ENCODE results near the gene CISH.

Gene CISH

GRCh38 chr3:50616003-50616769 is 4.6 kb upstream of the CISH start:
- in situ Hi-C loops (cut with MboI; ENCODE audit: low sequenced_read_pairs) = loop anchor here (25.0 kb wide), 1 partner anchor 771 kb away; the partner anchor contains the start of genes MANF and RBM15B

- in situ Hi-C loops (cut with MboI; ENCODE audit: low sequenced_read_pairs) = loop anchor here (25.0 kb wide), 1 partner anchor 772 kb away; the partner anchor contains the start of genes MANF and RBM15B
Observed at GRCh38 chr3:50615190-50615589, 3.6 kb upstream of the CISH start.

DNA sequence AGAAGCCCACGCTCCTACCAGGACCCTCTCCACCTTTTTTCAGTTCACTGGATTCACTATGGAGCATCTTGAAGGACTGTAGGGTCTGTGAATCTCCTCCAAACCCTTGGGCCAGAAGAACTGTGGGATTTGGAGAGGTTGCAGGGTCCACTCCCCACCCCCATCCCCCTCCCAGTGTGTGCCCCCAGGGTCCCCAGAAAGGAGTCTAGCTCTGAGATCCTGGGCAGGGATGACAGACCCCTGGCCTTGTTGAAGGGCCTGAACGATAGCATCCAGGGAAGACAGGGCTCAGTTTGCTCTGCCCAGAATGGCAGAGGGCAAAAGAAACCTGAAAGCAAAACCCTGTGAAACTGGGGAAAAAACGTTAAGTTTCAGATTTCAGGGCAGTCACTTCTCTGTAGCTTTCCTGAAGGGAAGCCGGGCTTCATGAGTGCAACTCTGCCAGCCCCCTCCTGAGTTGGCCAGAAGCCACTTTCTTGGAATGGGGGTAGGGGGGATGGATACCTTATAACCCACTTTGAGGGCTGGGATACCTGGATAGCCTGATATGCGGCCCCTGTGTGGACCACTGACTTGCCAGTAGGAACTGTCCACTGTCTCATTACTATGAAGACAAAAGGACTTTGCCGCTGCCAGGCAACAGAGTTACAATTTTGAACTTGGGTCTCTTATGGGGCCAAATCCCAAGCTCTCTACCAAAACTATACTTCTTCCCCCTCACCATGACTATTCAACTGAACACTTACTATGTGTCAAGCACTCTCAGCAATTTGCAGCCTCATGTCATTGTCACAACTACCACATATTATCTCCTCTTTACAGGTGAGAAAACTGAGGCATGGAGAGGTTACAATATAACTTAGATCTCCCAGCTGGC is 1.6 kb upstream of the CISH start:
- in situ Hi-C loops (cut with MboI; ENCODE audit: low sequenced_read_pairs) = loop anchor here (25.0 kb wide), 1 partner anchor 774 kb away; the partner anchor contains the start of genes MANF and RBM15B

DNA sequence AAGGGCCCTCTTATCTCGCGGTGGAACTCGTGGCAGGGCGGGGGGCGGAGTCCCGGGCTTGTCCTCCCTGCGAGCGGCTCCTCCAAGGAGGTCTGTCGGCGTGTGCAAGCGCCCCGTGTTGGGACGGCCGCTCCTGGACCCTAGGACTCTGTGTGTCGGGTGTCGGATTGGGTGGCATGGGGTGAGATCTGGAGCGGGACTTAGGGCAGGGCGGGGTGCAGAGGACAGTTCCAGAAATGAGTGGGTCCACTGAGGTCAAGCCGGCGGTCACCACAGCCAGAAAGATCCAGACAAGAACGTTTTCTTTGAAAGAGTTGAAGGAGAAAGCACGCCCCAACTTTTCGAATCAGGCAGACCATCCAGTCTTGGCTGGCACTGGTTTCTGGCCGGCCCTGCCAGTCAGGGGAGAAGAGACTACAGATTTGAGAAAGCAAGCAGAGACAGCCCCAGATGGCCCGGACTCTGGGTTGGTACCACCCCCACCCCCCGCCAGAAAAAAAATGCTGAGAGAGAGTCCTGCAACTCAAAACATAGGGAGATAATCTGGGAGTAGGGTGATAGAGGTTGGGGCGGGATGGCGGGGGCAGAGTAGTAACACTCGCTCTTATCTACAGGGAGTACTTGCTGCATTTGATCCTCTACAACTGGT is 784 bp upstream of the CISH start:
- in situ Hi-C loops (cut with MboI; ENCODE audit: low sequenced_read_pairs) = loop anchor here (25.0 kb wide), 1 partner anchor 775 kb away; the partner anchor contains the start of genes MANF and RBM15B

DNA sequence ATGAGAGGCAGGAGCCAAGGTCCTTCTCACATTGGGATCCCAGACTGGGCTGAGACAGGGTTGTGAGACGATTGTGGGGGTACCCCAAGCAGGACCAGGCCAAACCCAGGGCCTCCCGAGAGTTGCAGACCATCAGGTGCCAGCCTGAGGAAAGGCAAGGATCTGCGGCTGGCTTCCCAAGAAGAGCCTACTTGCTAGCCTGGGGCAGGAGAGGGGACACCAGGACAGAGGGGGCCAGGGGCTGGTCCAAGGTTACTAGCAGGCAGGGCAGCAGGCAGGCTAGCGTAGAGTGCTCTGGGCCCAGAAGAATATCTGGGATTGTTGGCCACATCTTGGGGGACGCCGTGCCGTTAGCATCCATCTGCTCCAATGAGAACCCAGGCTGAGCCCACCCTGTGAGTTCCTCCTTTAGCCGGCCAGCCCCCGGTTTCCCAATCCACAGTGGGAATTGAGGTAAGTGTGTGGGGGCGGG is 546 bp downstream of the CISH start:
- in situ Hi-C loops (cut with MboI; ENCODE audit: low sequenced_read_pairs) = loop anchor here (25.0 kb wide), 1 partner anchor 776 kb away; the partner anchor contains the start of genes MANF and RBM15B

DNA sequence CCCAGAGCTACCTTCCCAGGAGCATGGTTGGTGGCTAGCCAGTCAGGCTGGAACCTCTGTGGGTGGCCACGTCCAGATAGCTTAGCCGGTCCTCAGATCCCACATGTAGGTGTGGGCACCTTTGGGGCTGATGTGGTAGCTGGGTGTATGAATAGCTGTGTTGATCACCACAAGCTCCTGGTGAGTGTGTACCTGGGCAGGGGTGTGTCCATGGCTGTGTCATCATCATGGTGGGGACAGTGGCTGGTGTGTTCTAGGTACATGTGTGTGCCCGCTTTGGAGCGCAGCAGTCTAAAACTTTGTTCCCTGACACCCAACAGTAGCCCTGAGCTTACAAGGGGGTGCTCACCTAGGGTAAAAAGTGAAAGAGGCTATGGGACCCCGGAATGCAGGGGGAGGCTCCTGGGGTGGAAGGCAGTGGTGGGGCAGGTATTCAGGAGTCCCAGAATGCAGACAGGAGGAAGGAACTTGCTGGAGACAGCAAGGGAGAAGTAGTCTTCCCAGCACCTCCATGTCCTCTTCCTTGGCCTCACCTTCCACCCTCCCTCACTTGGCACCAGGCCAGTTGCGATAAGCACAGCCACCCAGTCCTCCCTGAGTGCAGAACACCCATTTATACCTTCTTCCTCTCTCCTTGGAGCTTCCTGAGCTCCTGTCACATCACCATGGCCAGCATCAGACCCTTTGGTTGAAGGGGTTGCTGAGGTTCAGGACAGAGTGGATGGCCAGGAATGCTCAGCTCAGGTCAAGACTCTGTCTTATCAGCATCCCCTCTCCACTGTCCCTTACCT is 1.2 kb downstream of the CISH start:
- in situ Hi-C loops (cut with MboI; ENCODE audit: low sequenced_read_pairs) = loop anchor here (25.0 kb wide), 1 partner anchor 777 kb away; the partner anchor contains the start of genes MANF and RBM15B

- in situ Hi-C loops (cut with MboI; ENCODE audit: low sequenced_read_pairs) = loop anchor here (25.0 kb wide), 1 partner anchor 778 kb away; the partner anchor contains the start of genes MANF and RBM15B
Observed at GRCh38 chr3:50609763-50610085, 1.9 kb downstream of the CISH start.

GRCh38 chr3:50609071-50609762 is 2.4 kb downstream of the CISH start:
- in situ Hi-C loops (cut with MboI; ENCODE audit: low sequenced_read_pairs) = loop anchor here (25.0 kb wide), 1 partner anchor 778 kb away; the partner anchor contains the start of genes MANF and RBM15B

DNA sequence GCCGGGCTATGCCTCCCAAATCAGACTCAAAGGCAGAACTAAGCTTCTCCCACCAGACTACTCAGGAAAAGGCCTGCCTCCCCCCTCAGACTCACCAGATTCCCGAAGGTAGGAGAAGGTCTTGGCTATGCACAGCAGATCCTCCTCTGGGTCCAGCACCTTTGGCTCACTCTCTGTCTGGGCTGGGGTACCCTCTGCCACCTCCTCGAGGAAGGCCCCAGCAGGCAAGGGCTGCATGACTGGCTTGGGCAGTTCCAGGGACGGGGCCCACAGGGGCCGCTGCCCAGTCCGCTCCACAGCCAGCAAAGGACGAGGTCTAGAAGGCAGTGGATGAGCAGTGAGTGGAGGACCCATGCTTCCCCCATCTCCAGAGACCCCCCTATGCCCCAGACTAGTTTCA is 3.3 kb downstream of the CISH start:
- in situ Hi-C loops (cut with MboI; ENCODE audit: low sequenced_read_pairs) = loop anchor here (25.0 kb wide), 1 partner anchor 779 kb away; the partner anchor contains the start of genes MANF and RBM15B

- in situ Hi-C loops (cut with MboI; ENCODE audit: low sequenced_read_pairs) = loop anchor here (25.0 kb wide), 1 partner anchor 780 kb away; the partner anchor contains the start of genes MANF and RBM15B
Observed at GRCh38 chr3:50607271-50608091, 4.1 kb downstream of the CISH start.

- in situ Hi-C loops (cut with MboI; ENCODE audit: low sequenced_read_pairs) = loop anchor here (25.0 kb wide), 1 partner anchor 781 kb away; the partner anchor contains the start of genes MANF and RBM15B
Observed at GRCh38 chr3:50606596-50606995, 5.0 kb downstream of the CISH start.

DNA sequence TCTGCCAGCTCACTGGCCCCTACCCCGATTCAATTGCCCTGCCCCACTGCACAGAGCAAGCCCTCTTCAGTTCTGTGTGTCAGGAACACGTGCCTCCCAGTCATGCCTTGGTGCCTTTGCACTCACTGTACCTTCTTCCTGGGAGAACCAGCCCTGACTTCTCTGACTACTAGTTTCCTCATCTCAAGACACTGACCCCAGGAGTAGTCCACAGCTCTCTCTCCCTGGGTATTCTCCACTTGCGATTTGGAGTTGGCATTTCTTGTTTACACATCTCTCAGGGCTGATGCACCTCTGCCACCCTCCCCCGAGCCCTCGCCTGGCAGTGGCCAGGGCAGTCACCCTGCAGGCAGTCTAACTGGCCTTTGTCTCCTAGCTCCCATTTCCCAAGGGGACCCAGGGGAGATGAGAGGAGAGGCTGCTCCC is 5.7 kb downstream of the CISH start:
- in situ Hi-C loops (cut with MboI; ENCODE audit: low sequenced_read_pairs) = loop anchor here (25.0 kb wide), 1 partner anchor 781 kb away; the partner anchor contains the start of genes MANF and RBM15B

- in situ Hi-C loops (cut with MboI; ENCODE audit: low sequenced_read_pairs) = loop anchor here (25.0 kb wide), 1 partner anchor 782 kb away; the partner anchor contains the start of genes MANF and RBM15B
Observed at GRCh38 chr3:50604628-50605588, 6.7 kb downstream of the CISH start.

DNA sequence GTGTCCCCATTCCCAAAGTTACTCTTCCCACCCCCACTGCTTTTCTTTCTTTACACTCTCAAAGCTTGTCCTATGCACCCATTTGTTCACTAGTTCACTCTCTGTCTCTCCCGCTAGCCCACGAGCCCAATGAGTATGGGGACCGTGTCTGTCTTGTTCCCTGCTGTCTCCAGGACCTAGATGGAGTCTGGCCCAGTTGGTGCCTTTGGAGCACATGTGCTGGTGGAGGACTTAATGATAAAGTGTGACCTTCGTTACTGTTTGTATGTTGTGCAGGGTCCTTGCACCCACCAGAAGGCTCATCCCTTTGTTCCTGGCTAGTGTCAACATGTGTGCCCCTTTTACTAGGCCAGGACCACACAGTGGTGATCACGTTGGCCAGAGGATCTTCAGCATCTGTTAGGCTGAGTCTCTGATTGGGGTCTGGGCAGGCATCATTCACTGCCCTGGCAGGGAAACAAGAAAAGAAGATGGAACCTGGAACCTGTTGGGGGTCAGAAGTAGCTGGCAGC is 7.4 kb downstream of the CISH start:
- in situ Hi-C loops (cut with MboI; ENCODE audit: low sequenced_read_pairs) = loop anchor here (25.0 kb wide), 1 partner anchor 783 kb away; the partner anchor contains the start of genes MANF and RBM15B

GRCh38 chr3:50603261-50604109 is 8.1 kb downstream of the CISH start:
- in situ Hi-C loops (cut with MboI; ENCODE audit: low sequenced_read_pairs) = loop anchor here (25.0 kb wide), 1 partner anchor 784 kb away; the partner anchor contains the start of genes MANF and RBM15B

Data from HL-60/S4 treated with phorbol 12-myristate 13-acetate at 8.2 ng/mL for 4 days and 3 days (cell line).